PFSK-1 (cell line): ENCODE results near the gene LAMC3.

Source experiments
- FOXP2 ChIP-seq: optimal IDR thresholded peaks from 2 replicates; pipeline ENCODE3; 2011; ENCODE audit warnings: borderline replicate concordance, control low read depth, inconsistent platforms; ENCODE audit not compliant: insufficient read depth; ENCODE audit errors: extremely low read length, extremely low read depth
- POLR2AphosphoS5 ChIP-seq: IDR thresholded peaks from 2 replicates; pipeline ENCODE4 v1.6.1; 2012; ENCODE audit warnings: low read depth, mild to moderate bottlenecking, control low read depth, low read length, moderate library complexity
- SIN3A ChIP-seq: IDR thresholded peaks from 2 replicates; pipeline ENCODE4 v1.6.1; 2012; ENCODE audit warnings: mild to moderate bottlenecking, low read length, moderate library complexity, borderline replicate concordance; ENCODE audit not compliant: insufficient read depth

DNA sequence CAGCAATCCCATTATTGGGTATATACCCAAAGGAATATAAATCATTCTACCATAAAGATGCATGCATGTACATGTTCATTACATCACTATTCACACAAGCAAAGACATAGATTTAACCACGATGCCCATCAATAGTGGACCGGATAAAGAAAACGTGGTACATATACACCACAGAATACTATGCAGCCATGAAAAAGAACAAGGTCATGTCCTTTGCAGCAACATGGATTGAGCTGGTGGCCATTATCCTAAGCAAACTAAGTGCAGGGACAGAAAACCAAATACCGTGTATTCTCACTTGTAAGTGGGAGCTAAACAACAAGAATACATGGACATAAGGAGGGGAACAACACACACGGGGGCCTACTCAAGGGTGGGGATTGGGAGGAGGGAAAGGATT, 33.8 kb upstream of the LAMC3 start:
- TF ChIP-seq FOXP2 (no peak), POLR2AphosphoS5 (no peak), SIN3A (no peak)
